Endometrial microvascular endothelial cells (primary cell): ENCODE measurements around the gene CNGB1. TPM values are rescaled to one million over a fixed set of nuclear protein-coding genes. Genes with fewer than 3 reads are reported as not detected.
"Not testable (repeated sequence)": the region's sequence is repeated elsewhere in the genome, so short reads cannot be mapped to it uniquely, and the experiment has no call there.

Experiments
- in situ Hi-C: cut with HindIII; loops from 2 replicates; pipeline ENCODE4 v1.10.0; 2017; ENCODE audit warnings: low sequenced_read_pairs, low pct_unique_long_range_greater_than_20kb; ENCODE audit errors: inconsistent ontology term
- total RNA-seq: library from RNA; depleted of rRNA; stranded (reverse); fragments of >200 nt; gene quantifications from one replicate; pipeline ENCODE4 v1.2.3, GENCODE V29; 2015; ENCODE audit errors: inconsistent ontology term

CNGB1 gene
- total RNA-seq, 1 donor from 2014 or later = not detected

- in situ Hi-C loops = no loop called here
Observed at GRCh38 chr16:57899771-57900661, 70.9 kb downstream of the CNGB1 start.

GRCh38 chr16:57898961-57899360, 72.0 kb downstream of the CNGB1 start:
- in situ Hi-C loops = no loop called here

GRCh38 chr16:57897996-57898395, 72.9 kb downstream of the CNGB1 start:
- in situ Hi-C loops = no loop called here

- in situ Hi-C loops = no loop called here
Observed at GRCh38 chr16:57897053-57897784, 73.7 kb downstream of the CNGB1 start.

- in situ Hi-C loops = not testable (repeated sequence)
Observed at GRCh38 chr16:57895081-57895547, 75.8 kb downstream of the CNGB1 start.

- in situ Hi-C loops = no loop called here
Observed at GRCh38 chr16:57894390-57895080, 76.4 kb downstream of the CNGB1 start.

- in situ Hi-C loops = no loop called here
Observed at GRCh38 chr16:57893559-57894389, 77.2 kb downstream of the CNGB1 start.

GRCh38 chr16:57893217-57893558, 77.7 kb downstream of the CNGB1 start:
- in situ Hi-C loops = no loop called here

GRCh38 chr16:57892447-57893096, 78.4 kb downstream of the CNGB1 start:
- in situ Hi-C loops = no loop called here

GRCh38 chr16:57892041-57892440, 78.9 kb downstream of the CNGB1 start:
- in situ Hi-C loops = no loop called here

- in situ Hi-C loops = no loop called here
Observed at GRCh38 chr16:57890752-57891111, 80.2 kb downstream of the CNGB1 start.

- in situ Hi-C loops = no loop called here
Observed at GRCh38 chr16:57889960-57890751, 80.8 kb downstream of the CNGB1 start.

- in situ Hi-C loops = no loop called here
Observed at GRCh38 chr16:57889522-57889921, 81.4 kb downstream of the CNGB1 start.

GRCh38 chr16:57889111-57889510, 81.8 kb downstream of the CNGB1 start:
- in situ Hi-C loops = no loop called here

GRCh38 chr16:57888128-57888527, 82.8 kb downstream of the CNGB1 start:
- in situ Hi-C loops = no loop called here

GRCh38 chr16:57887711-57888110, 83.2 kb downstream of the CNGB1 start:
- in situ Hi-C loops = no loop called here

- in situ Hi-C loops = no loop called here
Observed at GRCh38 chr16:57886427-57886826, 84.5 kb downstream of the CNGB1 start.
